ENCODE measurements around the gene FAAP24. TPM values are rescaled to one million over a fixed set of nuclear protein-coding genes. Genes with fewer than 3 reads are reported as not detected.

Gene FAAP24
- total and polyA plus RNA-seq, 2 experiments from 2014 or later, result 2.2 to 3.3 TPM

Other genes with a start within 250 kb of the FAAP24 start
- gene SLC7A9, start 102.5 kb upstream of the FAAP24 start, total RNA-seq, result 0.71 and 0.92 TPM in 2 replicates
- 0.67 TPM in 1 of 2 replicates, not detected in the other for gene SLC7A9, start 102.5 kb upstream of the FAAP24 start, polyA plus RNA-seq
- 13.8 and 20.0 TPM in 2 replicates for gene CEP89, start 284 bp upstream of the FAAP24 start, total RNA-seq
- gene CEP89, start 284 bp upstream of the FAAP24 start, polyA plus RNA-seq, result 19.4 and 28.9 TPM in 2 replicates
- 21.7 and 26.6 TPM in 2 replicates for gene RHPN2, start 92.6 kb downstream of the FAAP24 start, total RNA-seq
- gene RHPN2, start 92.6 kb downstream of the FAAP24 start, polyA plus RNA-seq, result 11.7 and 12.5 TPM in 2 replicates
- 4.1 and 5.7 TPM in 2 replicates for gene GPATCH1, start 108.9 kb downstream of the FAAP24 start, total RNA-seq
- gene GPATCH1, start 108.9 kb downstream of the FAAP24 start, polyA plus RNA-seq, result 6.4 and 9.4 TPM in 2 replicates
- not detected in 2 replicates for gene WDR88, start 159.9 kb downstream of the FAAP24 start, total RNA-seq
- gene WDR88, start 159.9 kb downstream of the FAAP24 start, polyA plus RNA-seq, result 0.78 and 0.79 TPM in 2 replicates
- gene LRP3, start 222.1 kb downstream of the FAAP24 start, total RNA-seq, result 38.4 and 51.5 TPM in 2 replicates
- gene LRP3, start 222.1 kb downstream of the FAAP24 start, polyA plus RNA-seq, result 31.8 and 39.4 TPM in 2 replicates

Data from cardiac muscle cell (in vitro differentiated cells and primary cell).